Left forelimb (tissue), 1 donor: ENCODE data around the gene SNURF.
"Not testable (repeated sequence)": the region's sequence is repeated elsewhere in the genome, so short reads cannot be mapped to it uniquely, and the experiment has no call there.

ENCODE experiments used
- DNase-seq: peaks from one replicate; pipeline ENCODE4 v3.0.0-alpha.2; 2018; ENCODE audit warnings: low spot score

The SNURF gene, protein sequence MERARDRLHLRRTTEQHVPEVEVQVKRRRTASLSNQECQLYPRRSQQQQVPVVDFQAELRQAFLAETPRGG

DNA sequence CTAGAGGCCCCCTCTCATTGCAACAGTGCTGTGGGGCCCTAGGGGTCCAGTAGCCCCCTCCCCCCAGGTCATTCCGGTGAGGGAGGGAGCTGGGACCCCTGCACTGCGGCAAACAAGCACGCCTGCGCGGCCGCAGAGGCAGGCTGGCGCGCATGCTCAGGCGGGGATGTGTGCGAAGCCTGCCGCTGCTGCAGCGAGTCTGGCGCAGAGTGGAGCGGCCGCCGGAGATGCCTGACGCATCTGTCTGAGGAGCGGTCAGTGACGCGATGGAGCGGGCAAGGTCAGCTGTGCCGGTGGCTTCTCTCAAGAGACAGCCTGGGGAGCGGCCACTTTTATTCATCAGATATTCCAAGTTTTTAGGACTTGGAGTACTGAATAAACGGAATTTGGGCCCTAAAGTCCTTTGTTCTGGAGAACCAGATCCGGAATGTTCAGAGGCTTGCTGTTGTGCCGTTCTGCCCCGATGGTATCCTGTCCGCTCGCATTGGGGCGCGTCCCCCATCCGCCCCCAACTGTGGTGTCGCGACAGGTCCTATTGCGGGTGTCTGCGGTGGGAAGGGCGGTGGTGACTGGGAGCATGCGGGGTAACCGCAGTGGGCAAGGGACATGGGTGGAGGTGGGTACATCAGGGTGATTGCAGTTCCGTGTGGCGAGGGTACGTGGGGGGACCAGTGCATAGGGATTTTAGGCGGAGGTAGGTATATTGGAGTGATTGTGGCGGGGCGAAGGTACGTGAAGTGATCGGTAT, at the start of gene SNURF, which contains the start of gene SNRPN:
SNURF (plus strand) TSS at position 205 of the 748 bp plus-strand sequence; CDS start at position 267, 62 bp downstream.
SNRPN (plus strand) TSS at position 205 of the 748 bp plus-strand sequence. CDS start 19,467 bp downstream, outside the sequence.
- DNase-seq = peak; percentile 74

DNA sequence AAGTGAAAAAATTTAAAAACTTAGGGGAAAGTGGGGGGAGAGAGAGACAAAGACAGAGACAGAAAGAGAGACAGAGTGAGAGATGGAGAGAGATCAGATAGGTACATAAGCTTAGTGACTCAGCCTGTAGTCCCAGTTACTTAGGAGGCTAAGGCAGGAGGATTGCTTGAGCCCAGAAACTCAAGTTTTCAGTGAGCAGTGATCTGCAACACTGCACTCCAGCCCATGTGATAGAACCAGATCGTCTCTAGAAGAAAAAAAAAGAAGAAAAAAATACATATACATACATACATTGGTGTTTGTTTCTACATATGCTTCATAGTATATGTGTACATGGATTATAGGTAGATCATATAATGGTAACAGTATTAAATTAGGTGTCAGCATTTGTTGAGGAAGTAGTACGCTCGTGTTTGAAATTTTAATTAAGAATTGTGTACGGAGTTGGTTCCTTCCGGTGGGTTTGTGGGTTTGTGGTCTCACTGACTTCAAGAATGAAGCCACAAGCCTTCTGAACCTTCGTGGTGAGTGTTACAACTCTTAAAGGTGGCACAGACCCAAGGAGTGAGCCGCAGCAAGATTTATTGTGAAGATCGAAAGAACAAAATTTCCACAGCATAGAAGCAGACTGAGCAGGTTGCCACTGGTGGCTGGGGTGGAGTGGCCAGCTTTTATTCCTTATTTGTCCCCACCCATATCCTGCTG, 38.3 kb upstream of the SNURF start:
- no peak for DNase-seq

DNA sequence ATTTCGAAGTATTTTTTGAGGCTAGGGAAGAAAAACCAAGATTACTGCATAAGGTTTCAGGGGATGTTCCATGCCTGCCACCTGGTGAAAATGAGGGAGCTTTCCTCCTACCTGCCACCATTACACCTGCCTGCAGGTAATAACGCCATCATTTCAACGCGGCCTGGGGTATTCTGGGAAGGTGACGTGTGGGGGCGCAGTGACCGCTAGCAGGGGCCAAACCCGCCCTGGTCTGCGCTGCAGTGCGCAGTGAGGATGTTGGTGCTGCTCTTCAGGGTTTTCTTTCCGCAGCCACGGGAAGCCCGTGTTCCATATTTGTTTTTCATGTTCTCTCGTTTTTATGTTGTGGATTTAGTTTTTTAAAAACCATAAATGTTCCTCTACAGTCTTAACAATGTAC, 37.4 kb upstream of the SNURF start:
- no peak for DNase-seq

DNA sequence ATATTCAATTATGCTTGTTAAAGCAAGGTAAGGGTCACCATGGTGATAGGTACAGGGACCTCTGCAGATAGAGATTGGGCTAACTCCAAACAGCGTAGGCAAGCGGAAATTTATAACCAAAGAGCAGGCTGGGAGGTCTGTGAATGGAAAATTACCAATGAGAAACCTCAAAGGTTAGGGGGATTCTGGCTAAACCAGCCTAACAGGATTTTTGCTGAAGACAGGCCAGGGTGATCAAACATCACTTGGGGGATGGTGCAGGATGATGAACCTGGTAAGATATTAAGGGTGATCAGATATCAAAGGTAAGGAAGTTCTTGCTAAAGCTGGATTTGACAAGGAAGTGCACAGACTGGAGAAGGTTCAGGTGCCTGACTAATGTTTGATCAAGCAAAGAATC, 35.3 kb upstream of the SNURF start:
- DNase-seq = no peak

DNA sequence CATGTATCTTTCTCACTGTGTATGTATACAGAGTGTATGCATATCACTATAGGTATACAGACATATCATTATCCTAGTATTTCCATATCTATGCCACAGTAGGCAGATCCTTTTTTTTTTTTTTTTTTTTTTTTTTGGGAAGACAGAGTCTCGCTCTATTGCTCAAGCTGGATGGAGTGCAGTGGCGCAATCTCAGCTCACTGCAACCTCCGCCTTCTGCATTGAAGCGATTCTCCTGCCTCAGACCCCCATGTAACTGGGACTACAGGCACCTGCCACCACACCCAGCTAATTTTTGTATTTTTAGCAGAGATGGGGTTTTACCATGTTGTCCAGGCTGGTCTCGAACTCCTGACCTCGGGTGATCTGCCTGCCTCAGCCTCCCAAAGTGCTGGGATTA, 32.0 kb upstream of the SNURF start:
- DNase-seq = not testable (repeated sequence)

DNA sequence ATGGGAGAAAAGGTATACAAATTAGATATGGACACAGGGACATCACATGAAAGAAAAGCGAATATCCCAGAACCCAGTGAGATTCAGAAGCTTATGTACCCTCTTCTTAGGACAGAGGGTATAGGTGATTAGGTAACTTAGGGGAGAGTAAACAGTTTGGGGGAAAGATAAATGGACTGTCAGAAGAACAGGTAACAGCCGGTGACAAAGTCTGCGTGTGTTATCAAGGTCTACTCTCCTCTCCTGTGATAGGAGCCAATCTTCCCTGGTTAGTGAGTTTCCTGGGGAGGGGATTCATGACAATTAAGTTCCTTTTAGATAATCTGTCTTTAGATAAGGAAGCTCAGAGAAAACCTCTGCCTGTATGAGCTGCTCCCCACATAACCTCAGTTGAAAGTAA, 30.6 kb upstream of the SNURF start:
- no peak for DNase-seq

DNA sequence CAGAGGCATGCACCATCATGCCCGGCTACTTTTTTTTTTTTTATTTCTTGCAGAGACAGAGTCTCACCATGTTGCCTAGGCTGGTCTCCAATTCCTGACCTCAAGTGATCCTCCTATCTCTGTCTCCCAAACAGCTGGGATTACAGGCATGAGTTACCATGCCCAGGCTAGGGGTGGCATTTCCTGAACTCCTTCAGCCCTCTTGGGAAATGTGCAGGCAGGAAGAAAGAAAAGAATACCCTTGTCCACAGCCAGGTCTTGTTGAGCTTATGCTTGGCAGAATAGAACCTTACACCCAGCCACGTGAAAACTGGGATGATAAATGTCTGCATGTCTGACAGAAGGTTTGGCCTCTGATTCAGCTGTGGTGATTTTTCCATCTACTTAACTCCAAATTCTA, 30.2 kb upstream of the SNURF start:
- DNase-seq = no peak

DNA sequence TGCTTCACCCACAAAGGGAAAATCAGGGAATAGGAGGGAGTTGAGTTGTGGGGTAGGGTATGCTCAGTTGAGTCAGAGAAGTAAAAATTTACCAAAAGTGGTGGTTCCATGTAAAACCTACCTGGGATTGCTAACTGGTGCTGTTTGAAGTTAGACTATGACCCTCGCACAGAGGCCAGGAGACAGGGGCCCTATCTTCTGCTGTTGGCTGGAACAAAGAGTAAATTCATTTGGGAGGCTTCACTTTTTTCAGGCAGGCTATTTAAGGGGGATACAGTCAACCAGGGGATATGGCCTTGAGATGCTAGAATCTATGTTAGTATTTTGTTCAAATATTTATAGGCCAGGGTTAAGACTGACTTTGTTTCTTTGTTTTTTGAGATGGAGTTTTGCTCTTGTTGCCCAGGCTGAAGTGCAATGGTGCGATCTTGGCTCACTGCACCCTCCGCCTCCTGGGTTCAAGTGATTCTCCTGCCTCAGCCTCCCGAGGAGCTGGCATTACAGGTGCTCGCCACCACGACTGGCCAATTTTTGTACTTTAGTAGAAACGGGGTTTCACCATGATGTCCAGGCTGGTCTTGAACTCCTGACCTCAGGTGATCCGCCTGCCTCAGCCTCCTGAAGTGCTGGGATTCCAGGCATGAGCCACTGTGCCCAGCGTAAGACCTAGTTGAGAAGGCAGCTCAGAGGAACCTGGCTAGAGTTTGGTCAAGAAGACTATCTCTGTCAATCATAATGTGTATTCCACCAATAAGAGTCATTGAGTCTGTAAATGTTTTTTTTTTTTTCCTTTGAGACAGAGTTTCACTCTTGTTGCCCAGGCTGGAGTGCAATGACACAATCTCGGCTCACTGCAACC, 22.7 kb upstream of the SNURF start:
- DNase-seq = not testable (repeated sequence)

DNA sequence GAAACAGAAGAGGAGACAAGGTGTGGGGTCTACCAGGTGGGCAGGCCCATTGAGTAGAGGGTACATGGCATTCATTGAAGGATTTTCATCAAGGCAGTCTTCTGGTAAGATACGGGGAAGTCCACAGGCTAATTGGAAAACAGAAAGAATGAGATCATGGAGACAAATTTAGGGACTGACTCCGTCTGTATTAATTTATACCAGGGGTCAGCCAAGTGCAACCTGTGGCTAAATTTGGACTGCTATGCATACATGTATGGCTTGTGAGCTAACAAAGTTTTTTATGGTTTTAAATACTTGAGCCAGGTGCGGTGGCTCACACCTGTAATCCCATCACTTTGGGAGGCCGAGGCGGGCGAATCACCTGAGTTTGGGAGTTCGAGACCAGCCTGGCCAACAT, 21.1 kb upstream of the SNURF start:
- DNase-seq = no peak

DNA sequence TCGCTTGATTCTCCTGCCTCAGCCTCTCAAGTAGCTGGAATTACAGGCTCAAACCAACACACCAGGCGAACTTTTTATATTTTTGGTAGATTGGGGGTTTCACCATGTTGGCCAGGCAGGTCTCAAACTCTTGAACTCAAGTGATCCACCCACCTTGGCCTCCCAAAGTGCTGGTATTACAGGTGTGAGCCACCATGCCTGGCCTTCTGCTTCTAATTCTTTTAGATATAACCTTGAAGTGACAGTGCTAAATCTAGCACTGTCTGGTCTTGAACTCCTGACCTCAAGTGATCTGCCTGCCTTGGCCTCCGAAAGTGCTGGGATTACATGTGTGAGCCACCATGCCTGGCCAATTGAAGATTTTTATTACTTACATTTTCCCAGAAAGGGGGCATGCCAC, 16.6 kb upstream of the SNURF start:
- DNase-seq = not testable (repeated sequence)

DNA sequence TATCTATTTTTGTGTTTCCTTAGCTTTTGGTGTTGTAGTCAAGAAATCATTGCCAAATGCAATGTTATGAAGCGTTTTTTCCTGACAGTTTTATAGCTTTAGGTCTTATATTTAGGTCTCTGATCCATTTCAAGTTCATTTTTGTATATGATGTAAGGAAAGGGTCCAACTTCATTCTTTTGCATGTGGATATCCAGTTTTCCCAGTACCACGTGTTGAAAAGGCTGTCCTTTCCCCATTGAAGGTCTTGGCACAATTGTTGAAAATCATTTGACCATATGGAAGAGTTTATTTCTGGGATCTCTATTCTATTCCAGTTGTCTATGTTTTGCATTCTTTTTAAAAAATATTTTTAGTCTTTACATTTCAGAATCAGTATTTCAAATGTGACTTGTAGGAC, 14.6 kb upstream of the SNURF start:
- DNase-seq = no peak

DNA sequence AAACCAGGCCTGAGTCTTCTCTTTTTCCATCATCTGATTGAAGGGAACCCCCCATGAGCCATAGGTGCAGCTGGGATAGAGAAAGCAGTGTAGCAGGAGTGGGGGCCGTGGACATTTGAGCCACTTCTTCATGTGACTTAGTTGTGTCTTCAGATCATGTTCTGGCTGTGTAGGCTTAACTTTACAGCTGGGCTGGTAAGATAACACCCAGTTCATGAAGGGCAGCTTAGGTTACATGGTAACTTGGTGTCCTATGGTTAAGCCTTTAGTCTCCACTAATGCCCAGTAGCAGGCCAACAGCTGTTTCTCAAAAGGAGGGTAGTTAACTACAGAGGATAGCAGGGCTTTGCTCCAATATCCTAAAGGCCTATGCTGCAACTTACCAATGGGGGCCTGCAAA, 11.4 kb upstream of the SNURF start:
- DNase-seq = no peak

DNA sequence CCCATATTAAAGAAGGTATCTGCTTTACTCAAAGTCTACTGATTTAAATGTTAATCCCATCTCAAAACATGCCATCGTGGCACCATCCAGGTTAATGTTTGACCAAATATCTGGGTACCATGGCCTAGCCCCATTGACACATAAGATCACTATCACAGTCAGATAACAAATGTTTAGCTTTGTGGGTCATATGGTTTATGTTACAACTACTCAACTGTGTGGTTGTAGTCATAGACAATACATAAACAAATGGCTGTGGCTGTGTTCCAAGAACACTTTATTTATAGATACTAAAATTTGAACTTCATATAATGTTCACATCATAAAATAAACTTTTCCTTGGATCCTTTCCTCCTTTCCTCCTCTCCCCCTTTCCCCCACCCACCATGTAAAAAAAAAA, 9.8 kb upstream of the SNURF start:
- no peak for DNase-seq

DNA sequence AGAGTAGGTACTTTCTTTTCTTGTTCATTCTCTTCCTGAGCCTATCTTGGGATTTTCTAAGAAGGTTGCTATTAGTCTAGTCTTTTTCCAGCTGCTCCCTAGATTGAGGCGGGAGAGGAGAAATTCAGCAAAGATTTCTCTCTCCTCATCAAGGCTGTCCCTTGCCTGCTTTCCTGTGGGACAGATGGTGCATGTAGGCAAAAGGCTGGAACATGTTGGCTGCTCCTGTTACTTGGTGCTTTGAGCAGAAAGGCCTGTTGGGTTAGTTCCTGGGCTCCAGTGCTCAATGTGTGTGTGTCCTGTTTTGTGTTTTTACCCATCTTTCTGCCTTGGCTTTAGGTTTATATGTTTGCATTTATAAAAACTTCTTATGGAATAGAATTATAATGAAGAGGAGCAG, 9.1 kb upstream of the SNURF start:
- DNase-seq = no peak

DNA sequence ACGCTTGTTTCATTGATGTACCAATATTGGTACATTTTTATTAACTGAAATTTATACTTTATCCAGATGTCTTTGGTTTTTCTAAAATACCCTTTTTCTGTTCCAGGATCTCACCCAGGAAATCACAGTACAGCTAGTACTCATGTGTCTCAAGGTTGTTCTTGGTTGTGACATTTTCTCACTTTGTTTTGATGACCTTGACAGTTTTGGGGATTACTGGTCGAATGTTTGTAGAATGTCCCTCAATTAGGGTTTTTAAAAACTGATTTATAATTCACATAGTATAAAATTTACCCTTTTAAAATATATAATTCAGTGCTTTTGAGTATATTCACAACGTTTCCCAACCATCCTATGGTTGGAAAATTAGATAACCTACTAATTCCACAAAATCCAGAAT, 6.3 kb upstream of the SNURF start:
- DNase-seq = no peak

DNA sequence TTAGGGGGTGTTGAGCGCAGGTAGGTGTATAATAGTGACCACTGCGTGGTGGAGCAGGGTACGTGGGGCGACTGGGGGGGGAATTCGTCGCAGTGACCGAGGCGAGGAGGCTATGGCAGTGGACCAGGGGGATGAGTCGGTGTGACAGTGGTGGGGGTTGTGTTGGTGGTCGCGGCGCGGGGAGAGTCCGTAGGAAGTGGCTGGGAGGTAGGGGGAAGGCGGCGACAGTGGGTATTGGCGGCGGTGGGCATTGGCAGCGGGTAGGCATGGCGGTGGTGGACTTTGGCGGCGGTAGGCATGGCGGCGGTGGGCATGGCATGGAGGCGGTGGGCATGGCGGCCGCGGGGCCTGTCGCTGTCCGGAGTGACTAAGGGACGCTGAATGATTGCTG, 739 bp downstream of the SNURF start:
- DNase-seq = peak; percentile 63

DNA sequence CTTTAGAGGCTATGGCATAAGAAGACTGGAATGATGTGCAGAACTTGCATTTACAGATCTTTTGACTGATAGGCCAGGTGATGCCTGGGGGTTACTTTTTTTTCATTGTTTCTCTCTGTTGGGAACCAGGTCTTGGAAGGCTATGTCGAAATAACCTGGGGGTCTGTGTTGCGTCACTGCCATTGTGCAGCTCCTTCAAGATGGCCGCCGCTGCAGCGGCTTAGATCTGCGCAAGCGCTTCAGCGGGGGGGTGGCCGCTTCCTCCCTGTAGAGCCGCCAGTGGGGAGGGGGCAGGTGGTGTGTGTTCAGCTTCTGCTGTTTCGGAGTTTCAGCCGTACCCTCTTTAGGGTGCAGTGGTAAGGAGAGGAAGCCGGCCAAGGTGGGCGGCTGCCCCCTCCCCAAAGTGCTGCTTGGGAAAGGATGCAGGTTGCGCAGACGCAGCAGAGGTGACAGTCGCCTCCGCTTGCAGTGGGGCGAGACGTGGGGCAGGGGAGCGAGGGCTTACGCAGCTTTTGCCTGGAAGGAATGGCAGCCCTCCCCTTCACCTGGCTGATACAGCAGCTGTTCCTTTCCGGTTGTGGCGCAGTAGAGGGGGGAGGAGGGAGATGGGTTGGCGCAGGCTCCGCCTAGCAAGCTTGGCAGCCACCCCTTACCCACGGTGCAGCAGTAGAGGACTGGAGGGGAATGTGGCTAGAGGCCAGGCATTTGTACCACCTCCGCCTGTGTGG, 1.5 kb downstream of the SNURF start:
- DNase-seq = peak; percentile 81

DNA sequence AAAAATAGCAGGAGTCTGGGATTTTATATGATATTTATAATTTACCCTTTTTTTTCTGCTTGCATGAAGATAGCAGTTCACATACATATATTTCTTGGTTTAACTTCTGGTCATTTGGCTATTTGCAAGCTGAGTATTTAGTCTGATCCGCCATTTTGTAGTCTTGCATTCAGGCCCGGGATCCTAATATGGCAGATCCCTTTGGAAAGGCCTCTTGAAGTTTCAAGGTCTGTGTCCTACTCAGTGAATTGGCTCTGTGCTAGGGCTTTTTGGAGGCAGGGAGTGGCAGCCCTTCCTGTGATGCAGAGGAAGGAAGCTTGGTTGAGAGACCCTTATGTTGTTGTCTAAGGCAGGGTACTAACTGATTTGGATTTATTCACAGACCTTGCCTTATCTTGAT, 2.9 kb downstream of the SNURF start:
- DNase-seq = no peak

DNA sequence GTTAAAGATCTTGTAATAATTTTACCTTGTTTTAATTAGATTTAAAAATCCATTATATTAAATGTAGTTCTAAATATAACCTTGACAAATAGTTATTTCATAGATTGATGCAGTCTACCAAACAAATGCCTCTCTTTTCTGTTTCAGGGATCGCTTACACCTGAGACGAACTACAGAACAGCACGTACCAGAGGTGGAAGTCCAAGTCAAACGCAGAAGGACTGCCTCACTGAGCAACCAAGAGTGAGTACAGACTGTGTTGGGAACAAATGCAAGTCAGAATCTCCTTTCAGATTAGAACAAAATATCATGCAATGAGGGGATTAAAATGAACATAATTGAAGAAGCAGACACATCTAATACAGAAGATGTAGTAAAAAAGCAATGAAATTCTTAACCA, 7.2 kb downstream of the SNURF start:
- DNase-seq = no peak

DNA sequence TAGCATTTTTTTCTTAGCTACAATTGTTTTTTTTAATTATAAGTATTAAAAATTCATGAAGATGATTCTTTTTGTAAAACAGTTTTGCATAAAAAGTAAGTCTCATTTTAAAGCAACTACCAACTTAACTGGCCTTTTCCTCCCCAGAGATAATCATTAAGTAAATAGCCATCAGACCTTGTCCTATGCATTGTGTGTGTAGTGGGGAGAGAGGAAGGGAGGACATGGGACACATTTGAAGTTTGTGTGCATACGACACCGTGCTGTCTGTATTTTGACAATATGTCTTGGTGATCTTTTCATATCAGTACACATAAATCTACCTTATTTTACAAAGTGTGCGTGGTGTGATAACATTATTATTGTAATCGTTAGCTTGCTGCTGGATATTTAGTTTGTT, 8.1 kb downstream of the SNURF start:
- no peak for DNase-seq

DNA sequence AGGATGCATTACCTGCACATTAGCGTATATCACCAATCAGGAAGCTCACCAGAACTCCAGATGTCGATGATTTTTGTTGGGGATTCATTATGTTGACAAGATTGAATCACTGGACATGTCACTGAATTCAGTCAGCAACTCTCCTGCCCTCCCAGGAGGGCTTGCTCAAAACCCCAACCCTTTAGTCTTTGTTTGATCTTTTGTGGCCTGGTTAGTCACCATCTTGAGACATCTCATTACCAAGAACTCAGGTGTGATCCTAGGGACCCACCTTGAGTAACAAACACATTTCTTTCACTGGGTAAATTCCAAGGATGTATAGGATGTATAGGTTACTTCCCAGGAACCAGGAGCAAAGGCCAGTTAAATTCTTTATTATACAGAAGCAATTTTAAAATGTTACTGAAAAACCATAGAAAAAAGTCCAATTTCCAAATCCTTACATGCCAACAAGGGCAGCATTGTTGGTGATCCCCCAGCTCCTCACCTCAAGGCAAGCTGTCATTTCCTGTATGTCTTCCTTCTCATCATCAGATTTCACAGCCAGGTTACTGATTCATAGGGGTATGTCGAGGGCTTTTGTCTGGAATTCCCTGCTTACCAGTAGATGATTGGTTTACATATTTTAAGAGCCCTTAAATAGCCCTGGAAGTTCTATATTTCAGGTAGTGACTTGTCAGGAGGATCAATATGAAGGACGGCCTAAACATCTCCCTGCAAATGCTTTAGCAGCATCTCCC, 11.7 kb downstream of the SNURF start:
- no peak for DNase-seq
